ENCODE data around the gene FREM2. TPM values are rescaled to one million over a fixed set of nuclear protein-coding genes. Genes with fewer than 3 reads are reported as not detected.

The FREM2 gene
- total and polyA plus RNA-seq, 2 of the 13 experiments (the other 11 are each of a cell fraction or from before 2014, with no cell fraction given), result not detected

- ChIA-PET CTCF (ENCODE audit: low intra/inter-chr PET ratio, low total read pairs) (no interaction called here), POLR2A (no interaction called here)
- no peaks in the 10 kb centered on the region for H3K9me3 ChIP-seq (ENCODE audit: low read length)
- H3K36me3 ChIP-seq (replicated peaks in 1 of 2; ENCODE audit: control insufficient read depth in 1 of 2, insufficient read depth in 2 of 2, low read length in 2 of 2), result no peaks in the 10 kb centered on the region
- WGBS (ENCODE audit: low lambda C conversion rate), result 11% methylated on average over 9 of the region's 14 CpGs
- no peaks in the 10 kb centered on the region for H4K20me1 ChIP-seq (ENCODE audit: insufficient read depth, low read length)
- H3K9ac ChIP-seq (ENCODE audit: insufficient read depth, low read depth, low read length), result no peak overlapping the region
- no peak for ATAC-seq
- H3K4me1 ChIP-seq (ENCODE audit: insufficient read depth, low read length), result no peaks in the 10 kb centered on the region
- H3K27ac ChIP-seq (ENCODE audit: extremely low read length, insufficient read depth, low read length), result no peak overlapping the region
- FAIRE-seq, result no peak
- H3K27me3 ChIP-seq (ENCODE audit: control insufficient read depth in 1 of 2, insufficient read depth in 2 of 2, low read length in 2 of 2), result peaks cover 2 to 20% of the 10 kb centered on the region in 2 experiments; a peak in 3 of 5 replicates
- BruUV-seq (replicated peaks), result no TSS peak
- H3K79me2 ChIP-seq (ENCODE audit: insufficient read depth, low read length), result no peaks in the 10 kb centered on the region
- in situ Hi-C loops (cut with HindIII; ENCODE audit: extremely low pct_ligation_motif_present, low pct_unique_long_range_greater_than_20kb), result no loop called here
- H2AFZ ChIP-seq (ENCODE audit: low read length), result no peak overlapping the region
- intact Hi-C loops (cut with micrococcal nuclease; ENCODE audit: unreplicated experiment), result loop anchor here (1.0 kb wide), 1 partner anchor 229 kb away; no protein-coding TSS in a partner anchor
- no peak for DNase-seq (ENCODE audit: low spot score)
- H3K4me2 ChIP-seq (ENCODE audit: low read depth, low read length), result no peak overlapping the region
- TF ChIP-seq ZNF326 (CRISPR knock-in tag; IDR thresholded peaks at IDR 0.05; ENCODE audit: borderline replicate concordance) (no peak), CTCF (CRISPR knock-in tag; IDR thresholded peaks at IDR 0.05) (0 out of 2 replicates have a peak, but pooled peaks have one; percentile 11)
- no peak overlapping the region for H3K4me3 ChIP-seq (replicated peaks in 1 of 3; ENCODE audit: insufficient read depth in 1 of 3, low read depth in 2 of 3, low read length in 3 of 3)
Measured at GRCh38 chr13:38685974-38686576, 802 bp upstream of the FREM2 start.

- Histone ChIP-seq H3K79me2 (ENCODE audit: insufficient read depth, low read length) (no peaks in the 10 kb centered on the region), H3K4me3 (replicated peaks in 1 of 3; ENCODE audit: insufficient read depth in 1 of 3, low read depth in 2 of 3, low read length in 3 of 3) (no peak overlapping the region), H2AFZ (ENCODE audit: low read length) (no peak overlapping the region), H3K9ac (ENCODE audit: insufficient read depth, low read depth, low read length) (no peak overlapping the region), H3K27ac (ENCODE audit: extremely low read length, insufficient read depth, low read length) (no peak overlapping the region), H3K4me2 (ENCODE audit: low read depth, low read length) (no peak overlapping the region), H3K36me3 (replicated peaks in 1 of 2; ENCODE audit: control insufficient read depth in 1 of 2, insufficient read depth in 2 of 2, low read length in 2 of 2) (no peaks in the 10 kb centered on the region), H3K27me3 (ENCODE audit: control insufficient read depth in 1 of 2, insufficient read depth in 2 of 2, low read length in 2 of 2) (peaks cover 2 to 13% of the 10 kb centered on the region in 2 experiments; a peak in 3 of 5 replicates), H3K9me3 (ENCODE audit: low read length) (no peaks in the 10 kb centered on the region), H3K4me1 (ENCODE audit: insufficient read depth, low read length) (no peaks in the 10 kb centered on the region), H4K20me1 (ENCODE audit: insufficient read depth, low read length) (no peaks in the 10 kb centered on the region)
- in situ Hi-C loops (cut with HindIII; ENCODE audit: extremely low pct_ligation_motif_present, low pct_unique_long_range_greater_than_20kb), result no loop called here
- ChIA-PET CTCF (ENCODE audit: low intra/inter-chr PET ratio, low total read pairs) (no interaction called here), POLR2A (no interaction called here)
- FAIRE-seq, result no peak
- no TSS peak for BruUV-seq (replicated peaks)
- 33% methylated on average over 3 of the region's 80 CpGs for WGBS (ENCODE audit: low lambda C conversion rate)
- ATAC-seq, result peak; percentile 51; the same call in 1 of the 3 replicates
- intact Hi-C loops (cut with micrococcal nuclease; ENCODE audit: unreplicated experiment), result no loop called here
- TF ChIP-seq MTERF4 (CRISPR knock-in tag; IDR thresholded peaks at IDR 0.05), result no peak
- no peak for DNase-seq (ENCODE audit: low spot score)
Measured at GRCh38 chr13:38687246-38688229, 661 bp downstream of the FREM2 start.
